ENCODE measurements around the gene MKRN1. TPM values are rescaled to one million over a fixed set of nuclear protein-coding genes. Genes with fewer than 3 reads are reported as not detected.
"Not testable (repeated sequence)": the region's sequence is repeated elsewhere in the genome, so short reads cannot be mapped to it uniquely, and the experiment has no call there.

Gene MKRN1
- total RNA-seq, 1 experiment from 2014 or later: 121 TPM

- ChIA-PET CTCF (interaction anchor here (1.4 to 1.8 kb wide), 2 partner anchors 26 to 84 kb away, joined by 3 to 11 read pairs; no protein-coding TSS in a partner anchor), POLR2A (no interaction called here)
- Mint-ChIP-seq H3K36me3 (peaks cover 15% of the 10 kb centered on the region), H3K9me3 (no peaks in the 10 kb centered on the region), H3K4me1 (no peaks in the 10 kb centered on the region), H3K27me3 (ENCODE audit: low read depth) (no peaks in the 10 kb centered on the region), H3K4me3 (no peak overlapping the region), H3K27ac (no peak overlapping the region; the same call in 1 of the 2 replicates)
- TF ChIP-seq ZNF219 (CRISPR knock-in tag; IDR thresholded peaks at IDR 0.05; ENCODE audit: borderline replicate concordance) (no peak), EMX1 (CRISPR knock-in tag; IDR thresholded peaks at IDR 0.05) (no peak), ESRRA (CRISPR knock-in tag; IDR thresholded peaks at IDR 0.05; ENCODE audit: borderline replicate concordance) (no peak), RORB (CRISPR knock-in tag; IDR thresholded peaks at IDR 0.05) (no peak), NR1H2 (CRISPR knock-in tag; IDR thresholded peaks at IDR 0.05) (no peak), ARID4B (CRISPR knock-in tag; IDR thresholded peaks at IDR 0.05; ENCODE audit: borderline replicate concordance) (no peak)
- TF ChIP-seq, protein P1, sequence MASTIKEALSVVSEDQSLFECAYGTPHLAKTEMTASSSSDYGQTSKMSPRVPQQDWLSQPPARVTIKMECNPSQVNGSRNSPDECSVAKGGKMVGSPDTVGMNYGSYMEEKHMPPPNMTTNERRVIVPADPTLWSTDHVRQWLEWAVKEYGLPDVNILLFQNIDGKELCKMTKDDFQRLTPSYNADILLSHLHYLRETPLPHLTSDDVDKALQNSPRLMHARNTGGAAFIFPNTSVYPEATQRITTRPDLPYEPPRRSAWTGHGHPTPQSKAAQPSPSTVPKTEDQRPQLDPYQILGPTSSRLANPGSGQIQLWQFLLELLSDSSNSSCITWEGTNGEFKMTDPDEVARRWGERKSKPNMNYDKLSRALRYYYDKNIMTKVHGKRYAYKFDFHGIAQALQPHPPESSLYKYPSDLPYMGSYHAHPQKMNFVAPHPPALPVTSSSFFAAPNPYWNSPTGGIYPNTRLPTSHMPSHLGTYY (CRISPR knock-in tag; IDR thresholded peaks at IDR 0.05): no peak
- TF ChIP-seq, protein P2, sequence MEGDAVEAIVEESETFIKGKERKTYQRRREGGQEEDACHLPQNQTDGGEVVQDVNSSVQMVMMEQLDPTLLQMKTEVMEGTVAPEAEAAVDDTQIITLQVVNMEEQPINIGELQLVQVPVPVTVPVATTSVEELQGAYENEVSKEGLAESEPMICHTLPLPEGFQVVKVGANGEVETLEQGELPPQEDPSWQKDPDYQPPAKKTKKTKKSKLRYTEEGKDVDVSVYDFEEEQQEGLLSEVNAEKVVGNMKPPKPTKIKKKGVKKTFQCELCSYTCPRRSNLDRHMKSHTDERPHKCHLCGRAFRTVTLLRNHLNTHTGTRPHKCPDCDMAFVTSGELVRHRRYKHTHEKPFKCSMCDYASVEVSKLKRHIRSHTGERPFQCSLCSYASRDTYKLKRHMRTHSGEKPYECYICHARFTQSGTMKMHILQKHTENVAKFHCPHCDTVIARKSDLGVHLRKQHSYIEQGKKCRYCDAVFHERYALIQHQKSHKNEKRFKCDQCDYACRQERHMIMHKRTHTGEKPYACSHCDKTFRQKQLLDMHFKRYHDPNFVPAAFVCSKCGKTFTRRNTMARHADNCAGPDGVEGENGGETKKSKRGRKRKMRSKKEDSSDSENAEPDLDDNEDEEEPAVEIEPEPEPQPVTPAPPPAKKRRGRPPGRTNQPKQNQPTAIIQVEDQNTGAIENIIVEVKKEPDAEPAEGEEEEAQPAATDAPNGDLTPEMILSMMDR (IDR thresholded peaks at IDR 0.05): no peak
- TF ChIP-seq, protein P3, sequence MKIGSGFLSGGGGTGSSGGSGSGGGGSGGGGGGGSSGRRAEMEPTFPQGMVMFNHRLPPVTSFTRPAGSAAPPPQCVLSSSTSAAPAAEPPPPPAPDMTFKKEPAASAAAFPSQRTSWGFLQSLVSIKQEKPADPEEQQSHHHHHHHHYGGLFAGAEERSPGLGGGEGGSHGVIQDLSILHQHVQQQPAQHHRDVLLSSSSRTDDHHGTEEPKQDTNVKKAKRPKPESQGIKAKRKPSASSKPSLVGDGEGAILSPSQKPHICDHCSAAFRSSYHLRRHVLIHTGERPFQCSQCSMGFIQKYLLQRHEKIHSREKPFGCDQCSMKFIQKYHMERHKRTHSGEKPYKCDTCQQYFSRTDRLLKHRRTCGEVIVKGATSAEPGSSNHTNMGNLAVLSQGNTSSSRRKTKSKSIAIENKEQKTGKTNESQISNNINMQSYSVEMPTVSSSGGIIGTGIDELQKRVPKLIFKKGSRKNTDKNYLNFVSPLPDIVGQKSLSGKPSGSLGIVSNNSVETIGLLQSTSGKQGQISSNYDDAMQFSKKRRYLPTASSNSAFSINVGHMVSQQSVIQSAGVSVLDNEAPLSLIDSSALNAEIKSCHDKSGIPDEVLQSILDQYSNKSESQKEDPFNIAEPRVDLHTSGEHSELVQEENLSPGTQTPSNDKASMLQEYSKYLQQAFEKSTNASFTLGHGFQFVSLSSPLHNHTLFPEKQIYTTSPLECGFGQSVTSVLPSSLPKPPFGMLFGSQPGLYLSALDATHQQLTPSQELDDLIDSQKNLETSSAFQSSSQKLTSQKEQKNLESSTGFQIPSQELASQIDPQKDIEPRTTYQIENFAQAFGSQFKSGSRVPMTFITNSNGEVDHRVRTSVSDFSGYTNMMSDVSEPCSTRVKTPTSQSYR (CRISPR knock-in tag; IDR thresholded peaks at IDR 0.05): no peak
- DNase-seq (ENCODE audit: low spot score) (no peak), ATAC-seq (no peak)
These were observed 61.7 kb downstream of the MKRN1 start for GRCh38 chr7:140417456-140418155.

GRCh38 chr7:140416560-140416959 is 62.7 kb downstream of the MKRN1 start:
- Mint-ChIP-seq H3K36me3 (peaks cover 22% of the 10 kb centered on the region), H3K27me3 (ENCODE audit: low read depth) (no peaks in the 10 kb centered on the region), H3K9me3 (no peaks in the 10 kb centered on the region), H3K4me3 (no peak overlapping the region), H3K4me1 (no peaks in the 10 kb centered on the region), H3K27ac (peak overlapping the region; percentile 63; the same call in 1 of the 2 replicates)
- no peak for TF ChIP-seq JAZF1 (CRISPR knock-in tag; IDR thresholded peaks at IDR 0.05)
- TF ChIP-seq ZNF671 (CRISPR knock-in tag; IDR thresholded peaks at IDR 0.05): no peak
- TF ChIP-seq NFATC4 (CRISPR knock-in tag; IDR thresholded peaks at IDR 0.05): no peak
- TF ChIP-seq FOXK1 (CRISPR knock-in tag; IDR thresholded peaks at IDR 0.05): no peak
- no peak for TF ChIP-seq MYBL2 (CRISPR knock-in tag; IDR thresholded peaks at IDR 0.05)
- no peak for TF ChIP-seq ZNF423 (CRISPR knock-in tag; IDR thresholded peaks at IDR 0.05)
- TF ChIP-seq SOX15 (CRISPR knock-in tag; IDR thresholded peaks at IDR 0.05): no peak
- no peak for TF ChIP-seq TEAD1 (CRISPR knock-in tag; IDR thresholded peaks at IDR 0.05)
- no peak for TF ChIP-seq ESRRA (CRISPR knock-in tag; IDR thresholded peaks at IDR 0.05; ENCODE audit: borderline replicate concordance)
- ChIA-PET CTCF (interaction anchor here (0.9 to 1.4 kb wide), 2 partner anchors 11 to 85 kb away, joined by 3 to 4 read pairs; no protein-coding TSS in a partner anchor), POLR2A (no interaction called here)
- DNase-seq (ENCODE audit: low spot score) (no peak), ATAC-seq (no peak)

DNA sequence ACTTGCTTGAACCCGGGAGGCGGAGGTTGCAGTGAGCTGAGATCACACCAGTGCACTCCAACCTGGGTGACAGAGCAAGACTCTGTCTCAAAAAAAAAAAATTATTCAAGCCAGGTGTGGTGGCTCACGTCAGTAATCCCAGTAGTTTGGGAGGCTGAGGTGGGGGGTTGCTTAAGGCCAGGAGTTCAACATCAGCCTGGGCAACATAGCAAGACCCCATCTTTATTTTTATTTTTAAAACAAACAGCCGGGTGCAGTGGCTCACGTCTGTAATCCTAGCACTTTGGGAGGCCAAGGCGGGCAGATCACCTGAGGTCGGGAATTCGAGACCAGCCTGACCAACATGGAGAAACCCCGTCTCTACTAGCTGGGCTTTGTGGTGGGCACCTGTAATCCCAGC is 63.5 kb downstream of the MKRN1 start:
- H3K9me3 Mint-ChIP-seq; DNase-seq (ENCODE audit: low spot score); H3K27me3 Mint-ChIP-seq (ENCODE audit: low read depth); H3K4me3 Mint-ChIP-seq; H3K27ac Mint-ChIP-seq; POLR2A ChIA-PET; ATAC-seq; H3K4me1 Mint-ChIP-seq: not testable (repeated sequence)
- peaks cover 27% of the 10 kb centered on the region for H3K36me3 Mint-ChIP-seq
- CTCF ChIA-PET: interaction anchor here (0.9 kb wide), 1 partner anchor 12 kb away, joined by 4 read pairs; no protein-coding TSS in a partner anchor
